DND-41 (cell line): ENCODE data around the gene RANBP2.

Experiments used
- ATAC-seq: fragments of 200-7000 bp; cut with Tn5 transposase; 3 replicates; pipeline ENCODE4 v1.9.1; 2021; ENCODE audit warnings: low read depth; ENCODE audit not compliant: insufficient read depth
- DNase-seq: peaks from one replicate; pipeline ENCODE4 v3.0.0-alpha.2; 2020
- H2AFZ ChIP-seq: 2 replicates; pipeline ENCODE4 v1.6.0; 2012; ENCODE audit warnings: low read depth, low read length
- H3K27ac ChIP-seq: 2 replicates; pipeline ENCODE4 v1.5.1; 2012; ENCODE audit warnings: low read length, inconsistent platforms
- H3K27me3 ChIP-seq: fragments of 200-600 bp; sonication (generic); 2 replicates; pipeline ENCODE4 v1.6.0; 2012; ENCODE audit warnings: low read length, mild to moderate bottlenecking, inconsistent platforms; ENCODE audit not compliant: insufficient read depth, poor library complexity
- H3K36me3 ChIP-seq: 2 replicates; pipeline ENCODE4 v1.5.1; 2012; ENCODE audit warnings: low read length, inconsistent platforms; ENCODE audit not compliant: insufficient read depth
- H3K4me1 ChIP-seq: 2 replicates; pipeline ENCODE4 v1.5.1; 2012; ENCODE audit warnings: mild to moderate bottlenecking, low read length; ENCODE audit not compliant: insufficient read depth
- H3K4me2 ChIP-seq: 2 replicates; pipeline ENCODE4 v1.6.0; 2012; ENCODE audit warnings: mild to moderate bottlenecking, moderate library complexity, low read length, inconsistent platforms; ENCODE audit not compliant: insufficient read depth
- H3K4me3 ChIP-seq, 2 experiments: fragments of 200-600 bp in 1 of 2; shearing (Covaris generic) in 1 of 2; 2 replicates each; pipeline ENCODE4 v1.5.1; 2012 to 2016; ENCODE audit warnings: inconsistent platforms in 2 of 2, low read length in 2 of 2, mild to moderate bottlenecking in 2 of 2, low read depth in 1 of 2, moderate library complexity in 1 of 2
- H3K79me2 ChIP-seq: 2 replicates; pipeline ENCODE4 v1.6.0; 2012; ENCODE audit warnings: low read length, inconsistent platforms; ENCODE audit not compliant: insufficient read depth
- H3K9ac ChIP-seq: 2 replicates; pipeline ENCODE4 v1.6.0; 2012; ENCODE audit warnings: low read depth, mild to moderate bottlenecking, inconsistent platforms, low read length, moderate library complexity
- H3K9me3 ChIP-seq: 2 replicates; pipeline ENCODE4 v1.5.1; 2012; ENCODE audit warnings: low read length, moderate library complexity, mild to moderate bottlenecking, inconsistent platforms; ENCODE audit not compliant: insufficient read depth, severe bottlenecking
- H4K20me1 ChIP-seq: 2 replicates; pipeline ENCODE4 v1.6.0; 2012; ENCODE audit warnings: low read length; ENCODE audit not compliant: insufficient read depth
- EZH2 ChIP-seq: IDR thresholded peaks from 3 replicates; pipeline ENCODE4 v1.6.1; 2012; ENCODE audit warnings: borderline replicate concordance, low read depth, mild to moderate bottlenecking, moderate library complexity, low read length, inconsistent platforms; ENCODE audit not compliant: severe bottlenecking
- TF ChIP-seq, protein P1 (sequence below): IDR thresholded peaks from 2 replicates; pipeline ENCODE4 v1.5.1; 2012; ENCODE audit warnings: borderline replicate concordance, low read length, moderate library complexity, mild to moderate bottlenecking; ENCODE audit not compliant: poor library complexity, severe bottlenecking; ENCODE audit errors: extremely low read depth

Gene RANBP2

GRCh38 chr2:108787216-108787541 lies 67.9 kb downstream of the RANBP2 start:
- Histone ChIP-seq H3K4me1 (peaks cover 74% of the 10 kb centered on the region), H3K4me3 (peak overlapping the region; percentile 37 to 65), H3K9ac (peak overlapping the region; percentile 77), H3K36me3 (peaks cover 59% of the 10 kb centered on the region), H3K4me2 (peak overlapping the region; percentile 80), H3K27ac (peak overlapping the region; percentile 98), H4K20me1 (peaks cover 15% of the 10 kb centered on the region; the same call in 1 of the 2 replicates), H3K9me3 (no peaks in the 10 kb centered on the region), H2AFZ (peak overlapping the region; percentile 80), H3K79me2 (peaks cover 97% of the 10 kb centered on the region), H3K27me3 (no peaks in the 10 kb centered on the region)
- DNase-seq (no peak), ATAC-seq (no peak)
- TF ChIP-seq, protein P1, sequence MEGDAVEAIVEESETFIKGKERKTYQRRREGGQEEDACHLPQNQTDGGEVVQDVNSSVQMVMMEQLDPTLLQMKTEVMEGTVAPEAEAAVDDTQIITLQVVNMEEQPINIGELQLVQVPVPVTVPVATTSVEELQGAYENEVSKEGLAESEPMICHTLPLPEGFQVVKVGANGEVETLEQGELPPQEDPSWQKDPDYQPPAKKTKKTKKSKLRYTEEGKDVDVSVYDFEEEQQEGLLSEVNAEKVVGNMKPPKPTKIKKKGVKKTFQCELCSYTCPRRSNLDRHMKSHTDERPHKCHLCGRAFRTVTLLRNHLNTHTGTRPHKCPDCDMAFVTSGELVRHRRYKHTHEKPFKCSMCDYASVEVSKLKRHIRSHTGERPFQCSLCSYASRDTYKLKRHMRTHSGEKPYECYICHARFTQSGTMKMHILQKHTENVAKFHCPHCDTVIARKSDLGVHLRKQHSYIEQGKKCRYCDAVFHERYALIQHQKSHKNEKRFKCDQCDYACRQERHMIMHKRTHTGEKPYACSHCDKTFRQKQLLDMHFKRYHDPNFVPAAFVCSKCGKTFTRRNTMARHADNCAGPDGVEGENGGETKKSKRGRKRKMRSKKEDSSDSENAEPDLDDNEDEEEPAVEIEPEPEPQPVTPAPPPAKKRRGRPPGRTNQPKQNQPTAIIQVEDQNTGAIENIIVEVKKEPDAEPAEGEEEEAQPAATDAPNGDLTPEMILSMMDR: no peak
- no peak for TF ChIP-seq EZH2

GRCh38 chr2:108803045-108803736 lies 83.9 kb downstream of the RANBP2 start:
- Histone ChIP-seq H3K27me3 (no peaks in the 10 kb centered on the region), H3K9ac (no peak overlapping the region), H3K4me1 (peaks cover 15% of the 10 kb centered on the region), H3K27ac (peak overlapping the region; percentile 47; the same call in 1 of the 2 replicates), H2AFZ (no peak overlapping the region), H3K4me2 (peak overlapping the region; percentile 32; the same call in 1 of the 2 replicates), H3K79me2 (peaks cover 77% of the 10 kb centered on the region), H3K4me3 (no peak overlapping the region), H3K36me3 (peaks cover 76% of the 10 kb centered on the region), H3K9me3 (peaks cover 14% of the 10 kb centered on the region), H4K20me1 (peaks cover 41% of the 10 kb centered on the region; the same call in 1 of the 2 replicates)
- ATAC-seq (peak; percentile 33; the same call in 1 of the 3 replicates), DNase-seq (no peak)
- TF ChIP-seq, protein P1: no peak
- TF ChIP-seq EZH2: no peak

DNA sequence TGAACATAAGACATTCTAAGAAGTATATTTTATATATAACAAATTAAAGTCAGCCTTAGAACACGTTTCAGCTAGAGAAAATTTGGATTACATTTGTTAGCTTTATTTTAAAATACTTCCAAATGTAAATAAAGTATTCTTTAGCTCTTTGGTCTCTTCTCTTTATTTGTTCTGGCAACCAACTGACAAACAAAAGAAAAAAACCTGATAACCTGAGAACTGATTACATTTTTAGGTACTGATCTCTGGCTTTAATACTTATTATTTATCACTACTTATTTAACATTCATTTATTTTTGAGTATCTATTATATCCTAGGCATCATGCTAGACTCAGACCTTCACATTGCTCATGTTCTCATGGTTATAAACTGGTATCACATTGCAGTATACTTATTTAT lies 85.8 kb downstream of the RANBP2 start:
- no peak overlapping the region for H3K4me2 ChIP-seq
- H3K4me1 ChIP-seq: peaks cover 4% of the 10 kb centered on the region
- peaks cover 76% of the 10 kb centered on the region for H3K36me3 ChIP-seq
- DNase-seq (no peak), ATAC-seq (no peak)
- peaks cover 77% of the 10 kb centered on the region for H3K79me2 ChIP-seq
- H3K27me3 ChIP-seq: no peaks in the 10 kb centered on the region
- no peak overlapping the region for H3K27ac ChIP-seq
- peaks cover 21% of the 10 kb centered on the region for H3K9me3 ChIP-seq
- no peak overlapping the region for H3K4me3 ChIP-seq
- TF ChIP-seq, protein P1: no peak
- TF ChIP-seq EZH2: no peak
- H4K20me1 ChIP-seq: peaks cover 34% of the 10 kb centered on the region
- no peak overlapping the region for H2AFZ ChIP-seq
- no peak overlapping the region for H3K9ac ChIP-seq
